Endothelial cell of umbilical vein (primary cell): ENCODE measurements around the gene CD151. TPM values are rescaled to one million over a fixed set of nuclear protein-coding genes. Genes with fewer than 3 reads are reported as not detected.

Experiments
- BruUV-seq: library from RNA; stranded (reverse); fragments of 400-500 nt; replicated peaks from 2 replicates; lab custom pipeline; 2021; lab: Mats Ljungman, UMichigan
- CTCF ChIA-PET: fragments of 300-600, 350-600 bp; sonication (Branson Sonifier 250); formaldehyde crosslinking; loops from one replicate; lab custom pipeline; 2021; ENCODE audit warnings: antibody characterized with exemption, inconsistent platforms; lab: Charles Lee
- POLR2A ChIA-PET: fragments of 300-600, 350-600 bp; sonication (Branson Sonifier 250); formaldehyde crosslinking; loops from one replicate; lab custom pipeline; 2021; ENCODE audit warnings: antibody characterized with exemption, inconsistent platforms; lab: Charles Lee
- DNase-seq: peaks from one replicate; pipeline ENCODE4 v3.0.0-alpha.2; 2011; ENCODE audit warnings: low read depth, low spot score
- FAIRE-seq: peaks from 2 replicates; lab custom pipeline; 2011; peaks lifted over from hg19 to GRCh38; lab: Jason Lieb, UNC
- H2AFZ ChIP-seq: 2 replicates; pipeline ENCODE4 v1.6.0; 2012; ENCODE audit warnings: low read depth, low read length, control low read depth, inconsistent platforms
- H3K27ac ChIP-seq: 2 replicates; pipeline ENCODE4 v1.5.1; 2011; ENCODE audit warnings: low read depth, mild to moderate bottlenecking, control low read depth, low read length, moderate library complexity; ENCODE audit not compliant: insufficient read depth
- H3K27me3 ChIP-seq, 2 experiments: 2 replicates each; pipeline versions ENCODE4 v1.6.0 to v1.6.1; 2011; ENCODE audit warnings: low read length in 2 of 2, mixed read lengths in 1 of 2; ENCODE audit not compliant: control insufficient read depth in 2 of 2, insufficient read depth in 2 of 2
- H3K36me3 ChIP-seq, 2 experiments: 2 replicates in 1 of 2; 3 replicates in 1 of 2; pipeline ENCODE4 v1.5.1; 2011; ENCODE audit warnings: low read length in 2 of 2, mild to moderate bottlenecking in 1 of 2, moderate library complexity in 1 of 2; ENCODE audit not compliant: control insufficient read depth in 2 of 2, insufficient read depth in 2 of 2; ENCODE audit errors: extremely low read depth in 1 of 2
- H3K4me1 ChIP-seq: 3 replicates; pipeline ENCODE4 v1.5.1; 2011; ENCODE audit warnings: mild to moderate bottlenecking, low read length; ENCODE audit not compliant: control insufficient read depth, insufficient read depth; ENCODE audit errors: extremely low read depth
- H3K4me2 ChIP-seq: 2 replicates; pipeline ENCODE4 v1.6.1; 2011; ENCODE audit warnings: low read length, control low read depth, mixed read lengths; ENCODE audit not compliant: insufficient read depth
- H3K4me3 ChIP-seq, 3 experiments: fragments of 200-600 bp in 1 of 3; sonication (generic), shearing (Covaris generic) in 1 of 3; replicated peaks in 1 of 3; 2 replicates each; pipeline ENCODE4 v1.5.1; 2011 to 2016; ENCODE audit warnings: control low read depth in 3 of 3, low read length in 3 of 3, mild to moderate bottlenecking in 2 of 3, inconsistent platforms in 1 of 3, low read depth in 1 of 3, moderate library complexity in 1 of 3; ENCODE audit not compliant: insufficient read depth in 1 of 3
- H3K79me2 ChIP-seq: 2 replicates; pipeline ENCODE4 v1.6.0; 2012; ENCODE audit warnings: low read length, inconsistent platforms; ENCODE audit not compliant: control insufficient read depth, insufficient read depth
- H3K9ac ChIP-seq: replicated peaks from 2 replicates; pipeline ENCODE3; 2011; ENCODE audit warnings: low read length, control low read depth; ENCODE audit not compliant: insufficient read depth; ENCODE audit errors: extremely low read depth
- H3K9me1 ChIP-seq: replicated peaks from 3 replicates; pipeline ENCODE4 v1.6.0; 2011; ENCODE audit warnings: mild to moderate bottlenecking, low read length; ENCODE audit not compliant: control insufficient read depth, insufficient read depth; ENCODE audit errors: extremely low read depth
- H3K9me3 ChIP-seq: replicated peaks from 2 replicates; pipeline ENCODE4 v1.5.1; 2012; ENCODE audit warnings: low read length, inconsistent platforms; ENCODE audit not compliant: control insufficient read depth, insufficient read depth
- H4K20me1 ChIP-seq: replicated peaks from 2 replicates; pipeline ENCODE3; 2011; ENCODE audit warnings: mild to moderate bottlenecking, low read length; ENCODE audit not compliant: control insufficient read depth, insufficient read depth; ENCODE audit errors: extremely low read depth
- CTCF ChIP-seq, 2 donors: IDR thresholded peaks; 1 replicate in 1 of 2; 2 replicates in 1 of 2; pipeline ENCODE4 v1.5.1; 2011; ENCODE audit warnings: low read length in 2 of 2, mild to moderate bottlenecking in 2 of 2, moderate library complexity in 2 of 2, control low read depth in 1 of 2, inconsistent platforms in 1 of 2, low read depth in 1 of 2; ENCODE audit not compliant: insufficient read depth in 1 of 2; ENCODE audit errors: extremely low read depth in 1 of 2
- EZH2 ChIP-seq: IDR thresholded peaks from 2 replicates; pipeline ENCODE4 v1.6.1; 2012; ENCODE audit warnings: borderline replicate concordance, low read depth, mild to moderate bottlenecking, moderate library complexity, low read length, inconsistent platforms; ENCODE audit not compliant: severe bottlenecking
- FOS ChIP-seq: IDR thresholded peaks from 2 replicates; pipeline ENCODE4 v1.6.1; 2011; ENCODE audit warnings: mild to moderate bottlenecking, low read length, moderate library complexity, borderline replicate concordance; ENCODE audit not compliant: insufficient read depth
- GATA2 ChIP-seq: IDR thresholded peaks from 2 replicates; pipeline ENCODE4 v1.7.0; 2011; ENCODE audit warnings: low read depth, mild to moderate bottlenecking, moderate library complexity, mixed read lengths, low read length; ENCODE audit not compliant: insufficient read length, insufficient read depth
- JUN ChIP-seq: IDR thresholded peaks from 2 replicates; pipeline ENCODE4 v1.6.1; 2011; ENCODE audit warnings: borderline replicate concordance, low read depth; ENCODE audit not compliant: insufficient read length, insufficient read depth
- MAX ChIP-seq: IDR thresholded peaks from 2 replicates; pipeline ENCODE4 v1.6.1; 2011; ENCODE audit not compliant: insufficient read depth, insufficient read length
- MYC ChIP-seq: IDR thresholded peaks from one replicate; pipeline ENCODE4 v1.6.1; 2011; ENCODE audit warnings: mild to moderate bottlenecking, low read depth, low read length
- POLR2A ChIP-seq: IDR thresholded peaks from 2 replicates; pipeline ENCODE4 v1.6.1; 2012; ENCODE audit warnings: low read depth, mild to moderate bottlenecking, control low read depth, low read length
- POLR2AphosphoS5 ChIP-seq: IDR thresholded peaks from 2 replicates; pipeline ENCODE4 v1.6.1; 2012; ENCODE audit warnings: low read depth, mild to moderate bottlenecking, control low read depth, low read length, moderate library complexity; ENCODE audit not compliant: insufficient read depth
- dilution Hi-C: fragments of 300-500 bp; cut with MboI; formaldehyde crosslinking; loops from one replicate; pipeline ENCODE4 v1.15.0; 2019; ENCODE audit warnings: low sequenced_read_pairs; ENCODE audit not compliant: extremely low pct_ligation_motif_present
- intact Hi-C: fragments of 100-400 bp; cut with micrococcal nuclease; formaldehyde crosslinking; loops from one replicate; pipeline ENCODE4 v1.10.0; 2022
- polyA plus RNA-seq, 4 experiments: library from polyadenylated mRNA; depleted of rRNA in 3 of 4; stranded (reverse) in 3 of 4; unstranded in 1 of 4; fragments of >200 nt; gene quantifications; 2 replicates each; pipeline versions ENCODE4 v1.2.1 to v1.2.3, GENCODE V29; 2011 to 2012; ENCODE audit warnings: missing spikeins in 1 of 4
- total RNA-seq: library from RNA; stranded (reverse); gene quantifications from 2 replicates; pipeline ENCODE4 v1.2.3, GENCODE V29; 2021

CD151 gene
- total and polyA plus RNA-seq, 2 donors (not counting 3 experiments of a cell fraction or from before 2014, with no cell fraction given), result 515 to 1,090 TPM

GRCh38 chr11:880447-880846 is 47.7 kb downstream of the CD151 start:
- H3K4me1 ChIP-seq, result no peaks in the 10 kb centered on the region
- no peaks in the 10 kb centered on the region for H3K9me1 ChIP-seq
- H4K20me1 ChIP-seq, result no peaks in the 10 kb centered on the region
- no TSS peak for BruUV-seq
- no peak overlapping the region for H3K27ac ChIP-seq
- H3K4me2 ChIP-seq, result no peak overlapping the region
- dilution Hi-C loops, result no loop called here
- TF ChIP-seq MAX (no peak), POLR2AphosphoS5 (no peak), JUN (no peak), EZH2 (no peak), GATA2 (no peak), MYC (no peak), POLR2A (no peak), CTCF (IDR thresholded peaks at IDR 0.05; ENCODE audit: extremely low read depth in 1 of 2, insufficient read depth in 1 of 2, low read depth in 1 of 2, low read length in 2 of 2) (no peak), FOS (no peak)
- peaks cover 0 to 3% of the 10 kb centered on the region in 2 experiments for H3K36me3 ChIP-seq
- no peak overlapping the region for H3K9ac ChIP-seq
- H3K27me3 ChIP-seq, result no peaks in the 10 kb centered on the region
- POLR2A ChIA-PET, result no interaction called here
- no peak overlapping the region for H2AFZ ChIP-seq
- CTCF ChIA-PET, result no interaction called here
- no peak for FAIRE-seq
- no peak for DNase-seq
- H3K9me3 ChIP-seq, result no peaks in the 10 kb centered on the region
- no peaks in the 10 kb centered on the region for H3K79me2 ChIP-seq
- intact Hi-C loops, result no loop called here
- H3K4me3 ChIP-seq, result no peak overlapping the region
